Stimulated activated naive CD8-positive, alpha-beta T cell treated with anti-CD3 and anti-CD28 coated beads, Interleukin-15, Interleukin-2, amounts not matched to agents 100 U/mL and 50 U/mL, for 24 hours (primary cell): ENCODE data around the gene POM121.
A peak's percentile ranks its signal among the peaks of the same experiment; 100 is the strongest.
"Not testable (repeated sequence)": the region's sequence is repeated elsewhere in the genome, so short reads cannot be mapped to it uniquely, and the experiment has no call there.

Source experiments
- ATAC-seq: fragments of 150-1000 bp; cut with Tn5 transposase; one replicate; pipeline ENCODE4 v1.10.0; 2021
- DNase-seq: peaks from one replicate; pipeline ENCODE4 v3.0.0; 2021

POM121 gene

DNA sequence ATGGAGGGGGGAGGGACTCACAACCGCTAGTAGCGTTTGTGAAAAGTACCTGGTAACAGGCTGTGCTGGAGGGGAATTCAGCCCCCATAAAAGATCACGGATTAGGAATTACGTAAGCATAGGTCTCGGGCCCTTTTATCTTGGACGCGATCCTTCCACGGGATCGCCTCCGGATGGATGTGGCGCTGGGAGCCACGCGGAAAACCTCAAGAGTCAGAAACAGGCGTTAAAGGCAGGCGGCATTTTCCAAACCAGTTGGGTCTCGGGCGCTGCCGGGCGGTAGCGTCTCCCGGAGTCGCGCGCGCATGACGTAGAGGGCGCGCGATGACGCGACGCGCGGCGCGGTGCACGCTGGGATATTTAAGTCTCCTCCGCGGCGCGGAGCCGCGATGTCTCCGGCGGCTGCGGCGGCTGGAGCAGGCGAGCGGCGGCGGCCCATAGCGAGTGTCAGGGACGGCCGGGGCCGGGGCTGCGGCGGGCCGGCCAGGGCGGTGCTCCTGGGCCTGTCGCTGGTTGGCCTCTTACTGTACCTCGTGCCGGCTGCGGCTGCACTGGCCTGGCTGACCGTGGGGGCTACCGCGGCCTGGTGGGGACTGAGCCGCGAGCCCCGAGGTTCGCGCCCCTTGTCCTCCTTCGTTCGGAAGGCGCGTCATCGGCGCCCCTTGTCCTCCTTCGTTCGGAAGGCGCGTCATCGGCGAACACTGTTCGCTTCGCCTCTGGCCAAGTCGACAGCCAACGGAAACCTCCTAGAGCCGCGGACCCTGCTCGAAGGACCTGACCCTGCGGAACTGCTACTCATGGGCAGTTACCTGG, at the start of gene POM121:
POM121 (plus strand) TSS at position 363 of the 813 bp plus-strand sequence; CDS start at position 390, 27 bp downstream.
- peak; percentile 84 for DNase-seq
- peak; percentile 95 for ATAC-seq

DNA sequence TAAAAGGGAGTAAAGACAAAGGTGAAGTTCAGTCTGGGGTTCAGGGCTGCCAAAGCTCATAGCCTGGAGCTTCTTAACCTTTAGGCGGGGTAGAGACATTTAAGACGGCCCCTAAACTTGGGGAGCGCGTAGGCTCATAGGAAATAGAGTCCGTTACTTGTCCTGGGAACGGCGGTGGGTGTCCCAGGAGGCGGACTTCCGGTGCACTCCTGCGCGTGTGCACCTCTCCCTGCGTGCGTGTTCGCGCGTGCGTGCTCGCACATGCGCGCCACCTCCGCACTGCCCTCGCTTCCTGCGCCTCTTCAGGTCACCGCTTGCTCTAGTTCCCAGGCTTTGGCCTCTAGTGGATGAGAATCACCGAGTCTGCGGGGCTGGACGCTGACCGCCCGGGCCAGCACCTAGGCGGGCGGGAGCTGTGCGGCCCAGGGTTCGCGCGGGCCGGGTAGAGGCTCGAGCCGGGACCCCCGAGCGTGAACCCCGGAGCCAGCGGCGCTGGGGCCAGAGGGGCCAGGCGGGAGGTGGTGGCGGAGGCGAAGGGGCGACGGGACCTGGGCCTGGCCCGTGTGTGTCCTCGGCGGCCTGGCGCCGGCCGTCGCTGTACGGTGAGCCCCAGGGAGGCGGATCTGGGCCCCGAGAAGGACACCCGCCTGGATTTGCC, 45.7 kb upstream of the POM121 start:
- peak; percentile 100 for ATAC-seq
- peak; percentile 79 for DNase-seq

DNA sequence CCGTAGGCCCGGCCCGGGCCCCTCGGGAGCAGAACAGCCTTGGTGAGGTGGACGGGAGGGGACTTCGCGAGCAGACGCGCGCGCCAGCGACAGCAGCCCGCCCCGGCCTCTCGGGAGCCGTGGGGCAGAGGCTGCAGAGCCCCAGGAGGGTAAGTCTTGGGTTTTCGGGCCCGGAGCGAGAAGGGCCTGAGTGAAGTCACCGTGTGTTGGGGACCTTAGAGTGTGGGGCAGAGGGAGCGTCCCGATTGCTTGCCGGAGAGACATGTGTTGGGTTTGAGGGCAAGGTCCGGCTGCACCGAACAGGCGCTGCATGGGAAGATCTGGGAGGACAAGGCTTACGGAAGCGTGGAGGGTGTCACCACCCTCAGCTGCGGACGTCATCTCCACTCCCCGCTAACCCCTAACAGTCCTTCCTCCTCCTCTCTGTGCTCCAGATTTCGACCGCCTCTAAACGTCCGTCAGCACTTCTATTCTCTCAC, 45.1 kb upstream of the POM121 start:
- ATAC-seq (peak; percentile 11), DNase-seq (peak; percentile 55)

DNA sequence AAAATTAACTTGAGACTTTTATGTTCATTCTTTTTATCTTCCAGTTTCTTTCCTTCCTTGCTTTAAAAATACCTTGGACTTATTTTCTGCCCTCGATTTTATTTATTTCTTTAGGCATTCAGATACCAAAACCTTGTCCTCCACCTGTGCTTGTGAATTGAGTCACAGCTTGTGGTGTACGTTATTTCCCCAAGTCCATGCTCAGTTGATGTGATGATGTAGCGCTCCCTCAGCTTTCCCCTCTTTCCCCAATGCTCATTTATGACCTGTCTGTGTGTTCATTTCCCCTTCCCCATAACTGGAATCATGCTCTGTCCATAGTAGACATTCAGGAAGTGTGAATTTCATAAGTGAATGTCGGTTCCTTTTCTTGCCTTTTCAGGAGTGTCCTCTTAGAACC, 33.1 kb upstream of the POM121 start:
- not testable (repeated sequence) for ATAC-seq, DNase-seq

DNA sequence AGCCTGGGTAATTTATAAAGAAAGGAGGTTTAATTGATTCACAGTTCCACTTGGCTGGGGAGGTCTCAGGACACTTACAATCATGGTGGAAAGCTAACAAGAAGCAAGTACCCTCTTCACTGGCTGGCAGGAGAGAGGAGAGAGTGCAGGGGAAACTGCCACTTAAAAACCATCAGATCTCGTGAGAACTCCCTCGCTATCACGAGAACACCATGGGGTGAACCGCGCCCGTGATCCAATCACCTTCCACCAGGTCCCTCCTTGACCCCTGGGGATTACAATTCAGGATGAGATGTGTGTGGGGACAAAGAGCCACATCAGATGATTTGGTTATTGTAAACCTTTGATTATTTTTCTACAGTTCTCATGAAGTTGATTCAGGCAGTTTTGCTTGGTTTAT, 20.2 kb upstream of the POM121 start:
- not testable (repeated sequence) for DNase-seq, ATAC-seq

DNA sequence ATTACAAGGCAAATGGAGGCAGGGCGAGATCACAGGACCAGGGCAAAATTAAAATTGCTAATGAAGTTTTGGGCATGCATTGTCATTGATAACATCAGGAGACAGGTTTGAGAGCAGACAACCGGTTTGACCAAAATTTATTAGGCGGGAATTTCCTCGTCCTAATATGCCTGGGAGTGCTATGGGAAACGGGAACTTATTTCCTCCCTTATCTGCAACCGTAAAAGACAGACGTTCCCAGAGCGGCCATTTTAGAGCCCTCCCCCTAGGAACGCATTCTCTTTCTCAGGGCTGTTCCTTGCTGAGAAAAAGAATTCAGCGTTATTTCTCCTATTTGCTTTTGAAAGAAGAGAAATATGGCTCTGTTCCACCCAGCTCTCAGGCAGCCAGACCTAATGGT, 16.5 kb upstream of the POM121 start:
- not testable (repeated sequence) for ATAC-seq, DNase-seq

DNA sequence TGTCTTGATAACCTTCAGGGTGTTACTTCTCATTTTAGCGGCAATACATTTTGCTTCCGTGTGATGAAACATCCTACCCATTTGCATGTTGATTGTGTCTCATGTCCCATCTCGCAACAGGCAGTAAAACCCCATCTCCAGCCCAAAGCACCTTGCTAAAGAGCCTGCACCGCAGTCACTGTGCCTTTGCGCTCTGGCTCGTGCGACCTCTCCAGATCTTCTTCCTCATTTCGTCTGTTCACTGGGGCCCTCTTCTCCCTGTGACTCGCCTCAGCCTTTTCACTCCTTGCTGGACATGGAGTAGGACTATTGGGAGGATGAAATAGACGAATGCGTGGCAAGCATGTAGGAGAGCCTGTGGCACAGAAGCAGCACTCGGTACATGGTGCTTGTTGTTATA, 13.5 kb upstream of the POM121 start:
- ATAC-seq, DNase-seq: not testable (repeated sequence)

DNA sequence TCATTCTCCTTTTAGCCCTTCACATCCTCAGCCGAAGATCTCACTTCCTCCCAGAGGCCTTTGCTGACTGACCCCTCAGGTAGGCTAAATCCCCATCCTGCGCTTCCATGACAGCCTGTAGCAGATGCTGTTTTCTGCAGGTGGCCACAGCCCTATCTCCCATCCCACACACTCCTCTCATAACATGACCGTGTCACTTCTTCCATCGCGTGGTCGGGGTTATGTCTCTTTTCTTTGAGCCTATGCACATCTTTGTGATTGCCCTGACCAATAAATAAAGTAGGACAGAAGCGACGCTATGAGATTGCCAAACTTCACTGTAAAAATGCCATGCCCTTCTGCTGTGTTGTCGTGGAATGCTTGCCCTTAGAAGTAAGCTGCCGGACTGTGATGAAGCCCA, 11.1 kb upstream of the POM121 start:
- ATAC-seq (peak; percentile 50), DNase-seq (peak; percentile 40)

DNA sequence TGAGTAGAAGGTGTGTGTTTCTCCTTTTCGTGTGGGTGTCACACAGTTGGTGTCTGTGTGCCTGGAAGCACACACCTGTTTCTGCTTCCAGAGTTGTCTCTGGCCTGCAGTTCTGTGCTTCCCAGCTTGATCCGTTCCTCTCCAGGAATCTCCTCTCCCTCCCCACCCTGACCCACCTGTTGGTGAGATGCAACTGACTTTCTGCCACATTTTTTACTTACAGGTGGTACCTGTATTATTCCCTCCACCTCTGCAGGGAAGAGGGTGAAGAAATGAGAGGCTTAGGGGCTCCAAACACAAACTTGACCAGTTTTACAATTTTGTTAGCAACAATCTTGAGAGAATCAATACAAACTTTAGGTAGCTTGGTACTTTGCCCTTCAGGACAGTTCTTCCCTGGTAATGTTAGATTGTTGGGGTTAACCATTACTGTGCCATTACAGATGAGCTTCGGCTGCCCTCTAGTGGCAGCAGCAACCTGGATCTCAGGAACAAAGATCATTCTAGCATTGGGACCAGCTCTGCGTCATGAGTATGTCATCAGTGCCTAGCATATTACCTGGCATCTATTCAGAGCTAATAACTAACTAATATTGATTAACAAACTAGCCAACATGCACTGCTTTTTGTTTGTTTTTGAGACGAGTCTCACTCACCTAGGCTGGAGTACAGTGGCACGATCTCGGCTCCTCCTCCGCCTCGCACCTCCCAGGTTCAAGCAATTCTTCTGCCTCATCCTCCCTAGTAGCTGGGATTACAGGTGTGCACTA, 10.0 kb upstream of the POM121 start:
- peak; percentile 81 for ATAC-seq

DNA sequence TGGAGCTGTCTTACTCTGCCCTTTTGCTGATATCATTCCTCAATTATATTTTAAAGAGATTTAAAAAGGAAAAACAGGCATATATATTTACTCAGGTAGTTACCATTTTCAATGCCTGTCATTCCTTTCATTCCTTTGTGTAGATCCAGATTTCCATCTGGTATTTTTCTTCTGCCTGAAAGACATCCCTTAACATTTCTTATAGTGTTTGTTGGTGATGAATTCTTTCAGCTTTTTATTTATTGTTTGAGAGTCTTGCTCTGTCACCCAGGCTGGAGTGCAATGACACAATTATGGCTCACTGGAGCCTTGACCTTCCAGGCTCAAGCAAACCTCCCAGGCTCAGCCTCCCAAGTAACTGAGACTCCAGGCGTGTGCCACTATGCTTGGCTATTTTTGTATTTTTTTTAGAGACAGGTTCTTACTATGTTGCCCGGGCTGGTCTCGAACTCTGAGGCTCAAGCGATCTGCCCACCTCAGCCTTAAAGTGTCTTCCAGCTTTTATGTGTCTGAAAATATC, 5.6 kb upstream of the POM121 start:
- ATAC-seq (no peak), DNase-seq (no peak)

More for the DNA sequence above, 10.0 kb upstream of the POM121 start:
- DNase-seq, result peak; percentile 48

DNA sequence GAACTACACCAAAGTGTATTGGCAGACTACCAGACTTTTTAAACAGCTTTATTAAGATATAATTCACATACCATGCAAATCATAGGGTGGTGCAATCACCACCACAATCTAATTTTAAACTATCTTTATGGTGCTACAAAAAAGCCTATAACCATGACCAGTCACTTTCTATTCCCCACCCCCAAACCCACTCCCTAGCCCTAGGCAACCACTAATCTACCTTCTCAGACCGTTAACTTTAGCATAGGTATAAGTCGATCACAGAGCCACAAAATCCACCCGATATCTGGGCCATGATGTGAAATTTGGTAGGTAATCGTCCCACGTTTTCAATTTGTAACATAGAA, 536 bp upstream of the POM121 start:
- no peak for DNase-seq
- peak; percentile 29 for ATAC-seq

DNA sequence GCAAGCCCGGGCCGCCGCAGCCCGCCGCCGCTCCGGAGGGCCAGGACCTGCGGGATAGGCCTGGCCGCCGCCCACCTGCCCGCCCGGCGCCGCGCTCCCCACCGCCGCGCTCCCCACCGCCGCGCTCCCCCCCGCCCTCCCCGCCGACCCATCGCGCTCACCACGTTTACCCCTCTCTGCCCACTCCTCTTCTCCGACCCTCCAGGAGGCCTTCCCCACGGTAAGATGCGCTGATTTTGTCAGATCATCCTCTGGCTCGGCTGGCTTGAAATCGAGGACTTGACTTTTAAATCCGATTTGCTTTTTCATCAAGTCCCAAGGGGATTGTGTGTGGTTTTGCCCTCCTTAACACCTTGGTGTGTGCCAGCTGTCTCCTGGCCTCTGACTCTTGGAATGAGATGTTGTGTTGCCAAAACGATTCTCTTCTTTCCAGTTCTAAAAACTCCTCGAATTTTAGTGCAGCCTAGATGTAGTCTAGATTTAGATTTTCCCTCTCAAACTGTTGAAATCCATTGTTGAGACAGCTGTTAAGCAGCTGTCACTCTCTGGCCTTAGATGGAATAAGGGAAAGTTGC, 738 bp downstream of the POM121 start:
- DNase-seq, result peak; percentile 38

DNA sequence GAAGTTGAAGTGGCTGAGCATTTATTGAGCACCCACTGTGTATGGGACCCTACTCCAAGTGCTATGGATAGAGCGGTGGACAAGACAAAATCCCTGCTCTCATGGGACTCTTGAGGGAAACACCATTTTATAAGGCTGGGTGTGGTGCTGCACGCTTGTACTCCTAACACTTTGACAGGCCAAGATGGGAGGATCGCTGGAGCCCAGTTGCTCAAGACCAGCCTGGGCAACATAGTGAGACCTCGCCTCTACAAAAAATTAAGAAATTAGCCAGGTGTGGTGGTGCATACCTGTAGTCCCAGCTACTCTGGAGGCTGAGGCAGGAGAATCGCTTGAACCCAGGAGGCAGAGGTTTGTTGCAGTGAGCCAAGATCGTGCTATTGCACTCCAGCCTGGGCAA, 2.9 kb downstream of the POM121 start:
- not testable (repeated sequence) for DNase-seq, ATAC-seq

More for the DNA sequence above, 738 bp downstream of the POM121 start:
- ATAC-seq, result no peak

DNA sequence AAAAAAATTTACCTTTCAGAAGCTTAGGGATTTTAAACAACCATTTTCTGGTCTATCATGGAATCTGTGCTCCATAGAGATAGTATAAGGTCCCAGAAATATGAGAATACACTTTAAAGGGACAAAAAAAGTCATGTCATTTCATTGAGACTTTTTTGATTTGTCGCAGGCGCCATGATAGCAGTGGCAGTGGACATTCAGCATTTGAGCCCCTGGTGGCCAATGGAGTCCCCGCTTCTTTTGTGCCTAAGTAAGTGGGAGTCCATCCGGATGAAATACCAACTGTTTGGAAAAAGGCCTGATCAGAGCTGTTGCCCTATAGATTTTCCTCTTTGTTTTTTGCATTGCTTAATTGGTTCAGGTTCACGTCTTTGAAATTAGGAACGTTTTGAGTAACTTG, 3.3 kb downstream of the POM121 start:
- not testable (repeated sequence) for ATAC-seq, DNase-seq

DNA sequence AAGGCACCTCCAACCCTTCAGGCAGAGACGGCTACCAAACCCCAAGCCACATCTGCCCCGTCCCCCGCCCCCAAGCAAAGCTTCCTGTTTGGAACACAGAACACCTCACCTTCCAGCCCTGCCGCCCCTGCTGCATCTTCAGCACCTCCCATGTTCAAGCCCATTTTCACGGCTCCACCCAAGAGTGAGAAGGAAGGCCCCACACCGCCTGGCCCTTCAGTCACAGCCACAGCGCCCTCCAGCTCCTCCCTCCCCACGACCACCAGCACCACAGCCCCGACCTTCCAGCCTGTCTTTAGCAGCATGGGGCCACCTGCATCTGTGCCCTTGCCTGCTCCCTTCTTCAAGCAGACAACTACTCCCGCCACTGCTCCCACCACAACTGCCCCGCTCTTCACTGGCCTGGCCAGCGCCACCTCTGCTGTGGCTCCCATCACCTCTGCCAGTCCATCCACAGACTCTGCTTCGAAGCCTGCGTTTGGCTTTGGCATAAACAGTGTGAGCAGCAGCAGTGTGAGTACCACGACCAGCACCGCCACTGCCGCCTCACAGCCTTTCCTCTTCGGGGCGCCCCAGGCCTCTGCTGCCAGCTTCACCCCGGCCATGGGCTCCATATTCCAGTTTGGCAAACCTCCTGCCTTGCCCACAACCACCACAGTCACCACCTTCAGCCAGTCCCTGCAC, 17.3 kb downstream of the POM121 start:
- ATAC-seq, result peak; percentile 20
- not testable (repeated sequence) for DNase-seq

DNA sequence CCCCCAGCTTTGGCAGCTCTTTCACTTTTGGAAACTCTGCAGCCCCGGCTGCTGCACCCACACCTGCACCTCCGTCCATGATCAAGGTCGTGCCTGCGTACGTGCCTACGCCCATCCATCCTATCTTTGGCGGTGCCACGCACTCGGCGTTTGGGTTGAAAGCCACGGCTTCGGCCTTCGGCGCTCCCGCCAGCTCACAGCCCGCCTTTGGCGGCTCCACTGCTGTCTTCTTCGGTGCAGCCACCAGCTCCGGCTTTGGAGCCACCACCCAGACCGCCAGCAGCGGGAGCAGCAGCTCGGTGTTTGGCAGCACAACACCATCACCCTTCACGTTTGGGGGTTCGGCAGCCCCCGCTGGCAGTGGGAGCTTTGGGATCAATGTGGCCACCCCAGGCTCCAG, 18.1 kb downstream of the POM121 start:
- DNase-seq, ATAC-seq: not testable (repeated sequence)

DNA sequence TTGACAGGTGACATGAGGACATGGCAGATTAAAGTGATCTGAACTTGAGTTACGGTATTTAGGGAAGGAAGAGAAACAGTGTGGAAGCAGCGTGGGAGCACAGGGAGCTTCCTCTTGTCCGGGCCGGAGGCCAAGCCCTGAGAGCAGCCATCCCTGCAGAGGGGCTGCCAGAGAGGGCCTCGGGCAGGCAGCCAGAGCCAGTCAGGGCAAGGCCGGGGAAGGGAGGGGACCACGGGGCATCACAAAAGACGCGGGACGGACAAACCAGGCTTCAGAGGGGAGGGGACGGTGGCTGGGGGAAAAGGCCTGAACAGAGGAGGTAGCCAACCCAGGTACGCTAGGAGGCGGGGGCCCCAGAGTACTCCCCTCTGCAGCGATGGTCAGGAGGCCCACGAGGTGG, 20.0 kb downstream of the POM121 start:
- ATAC-seq, DNase-seq: not testable (repeated sequence)

DNA sequence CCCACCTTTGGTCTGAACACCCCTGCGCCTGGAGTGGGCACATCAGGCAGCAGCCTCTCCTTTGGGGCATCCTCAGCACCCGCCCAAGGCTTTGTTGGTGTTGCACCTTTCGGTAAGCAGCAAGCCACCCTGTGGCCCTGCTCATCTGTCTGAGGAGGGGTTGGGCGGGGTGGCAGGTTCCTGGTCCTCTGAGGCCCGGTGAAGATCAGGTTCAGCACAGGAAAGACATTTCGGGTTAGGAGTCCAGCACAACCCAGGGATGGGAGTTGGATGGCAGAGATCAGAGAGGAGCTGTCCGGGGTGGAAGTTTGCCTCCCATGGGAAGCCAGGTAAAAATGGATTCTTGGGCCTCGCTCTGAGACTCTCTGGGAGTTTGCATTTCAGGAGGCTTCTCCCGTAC, 20.7 kb downstream of the POM121 start:
- ATAC-seq, result not testable (repeated sequence)

DNA sequence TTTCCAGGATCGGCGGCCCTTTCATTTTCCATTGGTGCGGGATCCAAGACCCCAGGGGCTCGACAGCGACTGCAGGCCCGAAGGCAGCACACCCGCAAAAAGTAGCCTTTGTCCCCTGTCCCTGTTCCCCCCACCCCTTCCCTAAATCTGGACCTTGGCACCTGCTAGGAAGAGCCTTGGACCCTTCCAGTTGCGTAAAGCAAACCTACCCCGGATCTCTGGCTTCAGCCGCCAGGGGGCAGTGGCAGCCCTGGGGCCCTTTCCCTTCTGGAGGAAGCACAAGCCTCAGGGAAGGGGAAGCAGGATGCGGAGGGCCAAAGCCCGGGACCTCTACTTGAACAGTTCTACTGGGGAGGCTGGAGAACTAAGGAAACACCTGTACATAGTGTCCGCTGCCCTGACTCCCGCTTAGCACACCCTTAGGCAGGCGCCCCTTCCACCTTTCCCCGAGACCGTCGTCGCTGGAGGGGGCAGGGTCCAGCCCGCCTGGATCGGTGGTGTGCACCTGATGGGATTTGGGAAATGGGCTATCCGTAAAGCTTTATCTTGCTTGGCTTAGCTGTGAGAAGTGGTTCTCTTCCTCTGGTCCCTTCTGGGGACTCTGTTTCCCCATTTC, 21.3 kb downstream of the POM121 start:
- ATAC-seq, DNase-seq: not testable (repeated sequence)

More for the DNA sequence above, 20.7 kb downstream of the POM121 start:
- DNase-seq, result not testable (repeated sequence)

DNA sequence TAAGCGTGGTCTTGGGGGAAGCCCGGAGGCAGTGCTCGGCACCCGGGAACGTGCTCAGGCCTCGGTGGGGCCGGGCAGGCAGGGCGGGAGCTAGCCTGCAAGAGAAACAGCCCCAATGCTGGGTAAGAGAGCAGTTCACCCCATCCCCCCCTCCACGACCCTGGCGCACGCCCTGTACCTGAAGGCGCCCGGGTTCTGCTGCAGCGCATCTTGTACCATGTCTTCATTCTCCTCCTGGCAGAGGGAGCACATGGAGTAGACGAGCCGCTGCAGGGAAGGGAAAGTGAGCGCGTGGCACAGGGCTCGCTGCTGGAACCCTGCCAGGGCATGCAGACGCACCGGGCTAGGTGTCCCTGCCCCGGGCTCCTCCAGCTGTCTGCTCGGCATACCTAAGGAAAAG, 23.8 kb downstream of the POM121 start:
- not testable (repeated sequence) for ATAC-seq, DNase-seq
